DOHH2 (cell line): Measurements from ENCODE around the gene SH3D19.

Experiments
- H3F3A ChIP-seq: fragments of 200-600 bp; sonication (generic), shearing (Covaris generic); 2 replicates; pipeline ENCODE4 v1.6.0; 2016; ENCODE audit warnings: antibody characterized with exemption, mild to moderate bottlenecking; ENCODE audit not compliant: control insufficient read depth, insufficient read depth
- H3K27ac ChIP-seq: fragments of 200-600 bp; sonication (generic); 2 replicates; pipeline ENCODE4 v1.5.1; 2014; ENCODE audit warnings: low read depth, mild to moderate bottlenecking, low read length, moderate library complexity
- H3K27me3 ChIP-seq: fragments of 200-600 bp; sonication (generic); 2 replicates; pipeline ENCODE4 v1.6.1; 2014; ENCODE audit warnings: mild to moderate bottlenecking, low read length, mixed read lengths; ENCODE audit not compliant: control insufficient read depth
- H3K36me3 ChIP-seq: fragments of 200-600 bp; sonication (generic); 2 replicates; pipeline ENCODE4 v1.6.1; 2014; ENCODE audit warnings: mild to moderate bottlenecking, low read length, moderate library complexity, mixed read lengths; ENCODE audit not compliant: control insufficient read depth
- H3K4me1 ChIP-seq: fragments of 200-600 bp; sonication (generic); 2 replicates; pipeline ENCODE4 v1.6.1; 2014; ENCODE audit warnings: mild to moderate bottlenecking, low read length, mixed read lengths; ENCODE audit not compliant: control insufficient read depth
- H3K4me2 ChIP-seq: fragments of 200-600 bp; sonication (generic); 2 replicates; pipeline ENCODE4 v1.6.0; 2014; ENCODE audit warnings: mild to moderate bottlenecking, low read length, moderate library complexity
- H3K4me3 ChIP-seq: fragments of 200-600 bp; sonication (generic); 2 replicates; pipeline ENCODE4 v1.5.1; 2014; ENCODE audit warnings: mild to moderate bottlenecking, low read length, mixed read lengths
- H3K79me2 ChIP-seq: fragments of 200-600 bp; sonication (generic); 2 replicates; pipeline ENCODE4 v1.6.1; 2014; ENCODE audit warnings: mild to moderate bottlenecking, low read length, mixed read lengths; ENCODE audit not compliant: control insufficient read depth
- H3K9me2 ChIP-seq: fragments of 200-600 bp; sonication (generic); replicated peaks from 2 replicates; pipeline ENCODE4 v1.6.1; 2014; ENCODE audit warnings: mild to moderate bottlenecking, low read length, mixed read lengths; ENCODE audit not compliant: control insufficient read depth
- H3K9me3 ChIP-seq: fragments of 200-600 bp; sonication (generic); 2 replicates; pipeline ENCODE4 v1.6.1; 2014; ENCODE audit warnings: antibody characterized with exemption, low read length, mixed read lengths; ENCODE audit not compliant: control insufficient read depth, insufficient read depth
- H4K20me1 ChIP-seq: fragments of 200-600 bp; sonication (generic); 2 replicates; pipeline ENCODE4 v1.6.0; 2014; ENCODE audit warnings: low read depth, mild to moderate bottlenecking, antibody characterized with exemption, low read length, moderate library complexity; ENCODE audit not compliant: control insufficient read depth, insufficient read depth
- EZH2phosphoT487 ChIP-seq: fragments of 200-600 bp; sonication (generic); IDR thresholded peaks from 2 replicates; pipeline ENCODE4 v1.6.1; 2017; ENCODE audit warnings: borderline replicate concordance, mild to moderate bottlenecking, antibody characterized with exemption, low read length, moderate library complexity, mixed read lengths
- TF ChIP-seq, protein P1 (sequence below): fragments of 200-600 bp; sonication (generic); IDR thresholded peaks from one replicate; pipeline ENCODE4 v1.5.1; 2014; ENCODE audit warnings: antibody characterized with exemption, mild to moderate bottlenecking, low read depth, low read length; ENCODE audit not compliant: poor library complexity, severe bottlenecking

SH3D19 gene

DNA sequence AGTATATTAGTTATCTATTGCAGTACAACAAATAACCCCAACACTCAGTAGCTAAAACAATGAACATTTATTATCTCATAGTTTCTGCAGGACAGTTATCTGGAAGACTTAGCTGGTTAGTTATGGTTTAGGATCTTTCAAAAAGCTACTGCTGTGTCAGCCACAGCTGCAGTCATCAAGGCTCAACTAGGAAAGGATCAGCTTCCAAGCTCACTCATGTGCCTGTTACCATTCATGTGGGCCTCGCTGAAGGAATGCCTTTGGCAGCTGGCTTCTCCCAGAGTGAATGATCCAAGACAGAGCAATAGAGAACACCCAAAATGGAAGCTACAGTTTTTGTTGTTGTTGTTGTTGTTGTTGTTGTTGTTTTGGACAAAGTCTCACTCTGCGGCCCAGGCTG, 62.0 kb downstream of the SH3D19 start:
- Histone ChIP-seq H3K27me3 (no peaks in the 10 kb centered on the region), H3K79me2 (no peaks in the 10 kb centered on the region), H3F3A (no peaks in the 10 kb centered on the region), H3K9me2 (no peaks in the 10 kb centered on the region), H3K4me1 (no peaks in the 10 kb centered on the region), H3K36me3 (no peaks in the 10 kb centered on the region), H3K4me3 (no peak overlapping the region), H4K20me1 (no peaks in the 10 kb centered on the region), H3K27ac (no peak overlapping the region), H3K4me2 (no peak overlapping the region), H3K9me3 (no peaks in the 10 kb centered on the region)
- TF ChIP-seq, protein P1, sequence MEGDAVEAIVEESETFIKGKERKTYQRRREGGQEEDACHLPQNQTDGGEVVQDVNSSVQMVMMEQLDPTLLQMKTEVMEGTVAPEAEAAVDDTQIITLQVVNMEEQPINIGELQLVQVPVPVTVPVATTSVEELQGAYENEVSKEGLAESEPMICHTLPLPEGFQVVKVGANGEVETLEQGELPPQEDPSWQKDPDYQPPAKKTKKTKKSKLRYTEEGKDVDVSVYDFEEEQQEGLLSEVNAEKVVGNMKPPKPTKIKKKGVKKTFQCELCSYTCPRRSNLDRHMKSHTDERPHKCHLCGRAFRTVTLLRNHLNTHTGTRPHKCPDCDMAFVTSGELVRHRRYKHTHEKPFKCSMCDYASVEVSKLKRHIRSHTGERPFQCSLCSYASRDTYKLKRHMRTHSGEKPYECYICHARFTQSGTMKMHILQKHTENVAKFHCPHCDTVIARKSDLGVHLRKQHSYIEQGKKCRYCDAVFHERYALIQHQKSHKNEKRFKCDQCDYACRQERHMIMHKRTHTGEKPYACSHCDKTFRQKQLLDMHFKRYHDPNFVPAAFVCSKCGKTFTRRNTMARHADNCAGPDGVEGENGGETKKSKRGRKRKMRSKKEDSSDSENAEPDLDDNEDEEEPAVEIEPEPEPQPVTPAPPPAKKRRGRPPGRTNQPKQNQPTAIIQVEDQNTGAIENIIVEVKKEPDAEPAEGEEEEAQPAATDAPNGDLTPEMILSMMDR = no peak
- no peak for TF ChIP-seq EZH2phosphoT487

DNA sequence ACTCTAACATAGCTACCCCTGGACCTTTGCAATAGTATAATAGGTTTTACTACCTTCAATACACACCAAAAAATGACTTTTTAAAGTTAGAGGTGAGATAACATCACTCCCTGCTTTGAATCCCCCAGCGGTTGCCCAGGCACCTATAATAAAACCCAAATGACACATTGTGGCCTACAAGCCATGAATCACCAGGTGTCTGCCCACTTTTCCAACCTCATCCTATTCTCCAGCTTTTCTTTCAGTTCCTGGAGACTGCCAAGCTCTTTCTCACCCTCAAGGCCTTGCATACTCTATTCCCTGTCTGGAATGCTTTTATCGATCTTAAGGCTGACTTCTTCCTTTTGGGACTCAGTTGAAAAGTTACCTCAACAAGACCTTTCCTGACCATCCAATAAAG, 64.9 kb downstream of the SH3D19 start:
- Histone ChIP-seq H3K27me3 (no peaks in the 10 kb centered on the region), H3K36me3 (no peaks in the 10 kb centered on the region), H3K9me2 (no peaks in the 10 kb centered on the region), H3F3A (no peaks in the 10 kb centered on the region), H3K27ac (no peak overlapping the region), H3K4me1 (no peaks in the 10 kb centered on the region), H3K4me3 (no peak overlapping the region), H3K79me2 (no peaks in the 10 kb centered on the region), H4K20me1 (no peaks in the 10 kb centered on the region), H3K9me3 (no peaks in the 10 kb centered on the region), H3K4me2 (no peak overlapping the region)
- TF ChIP-seq, protein P1 = no peak
- no peak for TF ChIP-seq EZH2phosphoT487

DNA sequence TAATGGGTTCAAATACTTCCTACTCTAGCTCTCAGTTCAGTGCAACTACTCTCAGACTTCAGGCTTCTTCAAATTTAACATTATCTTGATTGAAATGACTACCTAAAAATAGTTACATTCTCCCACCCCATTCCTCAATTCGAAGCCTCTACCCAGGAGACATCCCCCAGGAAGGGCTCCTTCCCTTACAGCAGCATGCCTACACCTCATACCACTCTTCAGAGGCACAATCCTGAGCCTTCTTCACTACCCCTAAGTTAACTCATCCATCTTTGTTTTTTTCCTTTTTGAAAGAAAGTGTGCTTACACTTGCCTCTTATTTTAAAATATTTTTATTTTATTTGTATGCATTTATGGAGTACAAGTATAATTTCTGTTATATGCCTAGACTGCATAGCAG, 65.7 kb downstream of the SH3D19 start:
- TF ChIP-seq, protein P1 = no peak
- TF ChIP-seq EZH2phosphoT487 = no peak
- Histone ChIP-seq H3K27ac (no peak overlapping the region), H3K79me2 (no peaks in the 10 kb centered on the region)

DNA sequence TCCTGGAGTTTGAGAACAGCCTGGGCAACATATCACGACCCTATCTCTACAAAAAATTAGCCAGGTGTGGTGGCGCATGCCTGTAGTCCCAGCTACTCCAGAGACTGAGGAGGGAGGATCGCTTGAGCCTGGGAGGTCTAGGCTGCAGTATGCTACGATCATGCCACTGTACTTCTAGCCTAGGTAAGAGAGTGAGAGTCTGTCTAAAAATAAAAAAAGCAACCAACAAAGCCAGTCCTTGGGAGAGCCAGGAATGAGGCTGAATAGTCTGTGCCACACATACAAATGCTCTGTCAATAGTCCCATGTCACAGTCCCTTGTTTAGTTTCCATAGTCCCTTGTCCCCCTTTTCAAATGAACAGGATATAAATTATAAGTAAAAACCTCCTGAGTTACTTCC, 67.7 kb downstream of the SH3D19 start:
- H3K4me3 ChIP-seq = no peak overlapping the region
- no peaks in the 10 kb centered on the region for H3K27me3 ChIP-seq
- no peaks in the 10 kb centered on the region for H3K9me2 ChIP-seq
- no peak overlapping the region for H3K27ac ChIP-seq
- H3K4me1 ChIP-seq = no peaks in the 10 kb centered on the region
- no peaks in the 10 kb centered on the region for H3K36me3 ChIP-seq
- TF ChIP-seq, protein P1 = no peak
- TF ChIP-seq EZH2phosphoT487 = no peak
- no peak overlapping the region for H3K4me2 ChIP-seq
- H4K20me1 ChIP-seq = no peaks in the 10 kb centered on the region
- H3K79me2 ChIP-seq = no peaks in the 10 kb centered on the region
- no peaks in the 10 kb centered on the region for H3K9me3 ChIP-seq
- H3F3A ChIP-seq = no peaks in the 10 kb centered on the region

More for the DNA sequence above, 65.7 kb downstream of the SH3D19 start:
- Histone ChIP-seq H3K4me1 (no peaks in the 10 kb centered on the region), H3F3A (no peaks in the 10 kb centered on the region), H3K4me3 (no peak overlapping the region), H4K20me1 (no peaks in the 10 kb centered on the region), H3K9me2 (no peaks in the 10 kb centered on the region), H3K36me3 (no peaks in the 10 kb centered on the region), H3K4me2 (no peak overlapping the region), H3K27me3 (no peaks in the 10 kb centered on the region), H3K9me3 (no peaks in the 10 kb centered on the region)
